Measurements from ENCODE around the gene PCSK5.

GRCh38 chr9:75880618-75881017, 9.9 kb upstream of the PCSK5 start:
- no peak for TF ChIP-seq CTCF (IDR thresholded peaks at IDR 0.05; ENCODE audit: poor library complexity)
- no peak for TF ChIP-seq EZH2 (IDR thresholded peaks at IDR 0.05; ENCODE audit: borderline replicate concordance)
- TF ChIP-seq EZH2phosphoT487 (IDR thresholded peaks at IDR 0.05; ENCODE audit: low read depth, severe bottlenecking, unreplicated experiment): no peak
